Choroid plexus epithelial cell (primary cell): ENCODE results near the gene CDH18.

Source experiments
- DNase-seq: peaks from one replicate; pipeline ENCODE4 v3.0.0-alpha.2; 2010; ENCODE audit warnings: low read depth
- H3K4me3 ChIP-seq: 2 replicates; pipeline ENCODE4 v1.5.1; 2011; ENCODE audit warnings: low read depth, mild to moderate bottlenecking, control low read depth, low read length, moderate library complexity
- CTCF ChIP-seq: conservative IDR thresholded peaks from 2 replicates; pipeline ENCODE4 v1.5.1; 2011; ENCODE audit warnings: low read depth, mild to moderate bottlenecking, control low read depth, inconsistent platforms, low read length, moderate library complexity

CDH18 gene

GRCh38 chr5:19487480-19487879 lies 500.5 kb downstream of the CDH18 start:
- TF ChIP-seq CTCF: no peak
- H3K4me3 ChIP-seq: no peak overlapping the region
- no peak for DNase-seq

GRCh38 chr5:19479562-19479961 lies 508.4 kb downstream of the CDH18 start:
- DNase-seq: no peak

DNA sequence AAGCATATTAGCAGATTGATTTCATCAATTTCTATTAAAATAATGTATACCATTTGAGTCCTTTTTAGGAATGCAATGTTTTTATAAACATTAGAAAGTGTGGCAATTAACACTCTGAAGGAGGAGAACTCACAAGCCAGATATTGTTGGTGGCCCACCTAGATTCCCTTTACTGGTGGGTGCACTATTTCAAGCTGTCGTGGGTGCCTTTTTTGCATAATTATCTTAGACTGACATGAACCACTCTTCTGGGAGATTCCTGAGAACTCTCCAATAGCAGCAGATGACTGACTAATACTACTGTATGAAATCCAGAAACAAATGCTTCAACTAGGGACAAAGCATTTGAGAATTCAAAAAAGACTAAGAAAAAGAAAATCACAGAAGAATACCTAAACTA lies 526.0 kb downstream of the CDH18 start:
- TF ChIP-seq CTCF: no peak
- DNase-seq: no peak
- H3K4me3 ChIP-seq: no peak overlapping the region

More at GRCh38 chr5:19479562-19479961, 508.4 kb downstream of the CDH18 start:
- H3K4me3 ChIP-seq: no peak overlapping the region
- TF ChIP-seq CTCF: no peak

GRCh38 chr5:19424506-19424905 lies 563.5 kb downstream of the CDH18 start:
- H3K4me3 ChIP-seq: no peak overlapping the region
- DNase-seq: no peak
- no peak for TF ChIP-seq CTCF
